Endodermal cell (in vitro differentiated cells): ENCODE data around the gene RPA3. TPM values are rescaled to one million over a fixed set of nuclear protein-coding genes. Genes with fewer than 3 reads are reported as not detected.

Experiments used
- DNase-seq: peaks from one replicate; pipeline ENCODE4 v3.0.0-alpha.2; 2017
- H3K27ac ChIP-seq: 2 replicates; pipeline ENCODE4 v1.5.1; 2013; ENCODE audit warnings: mild to moderate bottlenecking, low read depth, low read length, moderate library complexity
- H3K27me3 ChIP-seq: 2 replicates; pipeline ENCODE4 v1.6.1; 2013; ENCODE audit warnings: mild to moderate bottlenecking, low read length, moderate library complexity; ENCODE audit not compliant: insufficient read depth, control insufficient read depth, poor library complexity, severe bottlenecking
- H3K36me3 ChIP-seq: 2 replicates; pipeline ENCODE4 v1.7.0; 2013; ENCODE audit warnings: mild to moderate bottlenecking, low read length, moderate library complexity; ENCODE audit not compliant: control insufficient read depth, insufficient read depth
- H3K4me1 ChIP-seq: one replicate; pipeline ENCODE4 v1.7.0; 2013; ENCODE audit warnings: low read length; ENCODE audit not compliant: control insufficient read depth, insufficient read depth
- H3K4me3 ChIP-seq: 2 replicates; pipeline ENCODE4 v1.5.1; 2013; ENCODE audit warnings: mild to moderate bottlenecking, low read length, moderate library complexity
- H3K9ac ChIP-seq: 2 replicates; pipeline ENCODE4 v1.6.1; 2013; ENCODE audit warnings: mild to moderate bottlenecking, low read length, moderate library complexity; ENCODE audit not compliant: poor library complexity, severe bottlenecking; ENCODE audit errors: extremely low read depth
- H3K9me3 ChIP-seq: 2 replicates; pipeline ENCODE4 v1.6.1; 2013; ENCODE audit warnings: mild to moderate bottlenecking, low read length, moderate library complexity; ENCODE audit not compliant: control insufficient read depth
- H3K27ac Mint-ChIP-seq: 2 replicates; pipeline ENCODE4 v1.8.0; 2020; ENCODE audit warnings: mixed read lengths
- H3K27me3 Mint-ChIP-seq: 2 replicates; pipeline ENCODE4 v1.8.0; 2021; ENCODE audit warnings: mild to moderate bottlenecking, mixed read lengths; ENCODE audit not compliant: insufficient read depth
- H3K36me3 Mint-ChIP-seq: 2 replicates; pipeline ENCODE4 v1.8.0; 2020; ENCODE audit warnings: low read depth, mixed read lengths
- H3K4me1 Mint-ChIP-seq: 2 replicates; pipeline ENCODE4 v1.8.0; 2020; ENCODE audit warnings: mixed read lengths
- H3K4me3 Mint-ChIP-seq: 2 replicates; pipeline ENCODE4 v1.8.0; 2020; ENCODE audit warnings: mild to moderate bottlenecking, moderate library complexity, mixed read lengths
- H3K9me3 Mint-ChIP-seq: 2 replicates; pipeline ENCODE4 v1.8.0; 2020; ENCODE audit warnings: mild to moderate bottlenecking, mixed read lengths
- CTCF ChIP-seq: fragments of 200-600 bp; sonication (generic); conservative IDR thresholded peaks from 2 replicates; pipeline ENCODE4 v1.5.0; 2021; ENCODE audit warnings: antibody characterized with exemption, mild to moderate bottlenecking
- WGBS, 2 experiments: methylation state at CpG; one replicate each; pipeline versions ENCODE4 v1.1.5 to v1.1.7; 2013; ENCODE audit warnings: missing lambda C conversion rate in 2 of 2, mixed read lengths in 1 of 2; ENCODE audit not compliant: insufficient coverage in 1 of 2, insufficient read length in 1 of 2; 5-methylcytosine and 5-hydroxymethylcytosine counted together
- total RNA-seq, 2 donors: library from RNA; stranded (reverse); fragmentation: NEBNext Ultra II Directional in 1 of 2; extraction: Animal tissue kit (Norgen Biotek cat#: 25700) in 1 of 2; gene quantifications; 2 replicates in 1 of 2; 3 replicates in 1 of 2; pipeline ENCODE4 v1.2.1, GENCODE V29; 2021

RPA3 gene
- total RNA-seq, 2 donors from 2014 or later: 65.5 to 97.8 TPM

DNA sequence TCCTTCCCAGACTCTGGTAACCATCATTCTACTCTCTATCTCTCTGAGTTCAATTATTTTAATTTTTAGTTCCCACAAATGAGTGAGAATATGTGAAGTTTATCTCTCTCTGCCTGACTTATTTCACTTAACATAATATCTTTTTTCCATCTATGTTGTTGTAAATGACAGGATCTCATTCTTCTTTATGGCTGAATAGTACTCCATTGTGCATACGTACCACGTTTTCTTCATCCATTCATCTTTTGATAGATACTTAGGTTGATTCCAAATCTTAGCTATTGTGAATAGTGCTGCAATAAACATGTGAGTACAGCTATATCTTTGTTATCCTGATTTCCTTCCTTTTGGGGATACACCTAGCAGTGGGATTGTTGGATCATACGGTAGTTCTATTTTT, 23.9 kb downstream of the RPA3 start:
- H3K36me3 ChIP-seq: no peaks in the 10 kb centered on the region
- no peaks in the 10 kb centered on the region for H3K4me1 Mint-ChIP-seq
- H3K4me3 ChIP-seq: no peak overlapping the region
- H3K36me3 Mint-ChIP-seq: peaks cover 4% of the 10 kb centered on the region
- 82 to 97% methylated on average over 3 of the region's 3 CpGs for WGBS, 2 experiments
- DNase-seq: no peak
- no peaks in the 10 kb centered on the region for H3K9me3 ChIP-seq
- no peaks in the 10 kb centered on the region for H3K27me3 Mint-ChIP-seq
- H3K27ac Mint-ChIP-seq: no peak overlapping the region
- H3K4me1 ChIP-seq: no peaks in the 10 kb centered on the region
- no peak overlapping the region for H3K4me3 Mint-ChIP-seq
- no peak overlapping the region for H3K27ac ChIP-seq
- TF ChIP-seq CTCF: no peak
- H3K27me3 ChIP-seq: no peaks in the 10 kb centered on the region
- no peaks in the 10 kb centered on the region for H3K9me3 Mint-ChIP-seq
- no peak overlapping the region for H3K9ac ChIP-seq

GRCh38 chr7:7693881-7694280, 24.5 kb downstream of the RPA3 start:
- Mint-ChIP-seq H3K4me3 (no peak overlapping the region), H3K36me3 (peaks cover 4% of the 10 kb centered on the region)
- no peak overlapping the region for H3K27ac ChIP-seq

GRCh38 chr7:7688956-7689355, 29.5 kb downstream of the RPA3 start:
- Histone ChIP-seq H3K4me1 (no peaks in the 10 kb centered on the region), H3K9ac (no peak overlapping the region), H3K9me3 (no peaks in the 10 kb centered on the region), H3K36me3 (no peaks in the 10 kb centered on the region), H3K4me3 (no peak overlapping the region), H3K27me3 (no peaks in the 10 kb centered on the region), H3K27ac (no peak overlapping the region)
- Mint-ChIP-seq H3K27ac (no peak overlapping the region), H3K27me3 (no peaks in the 10 kb centered on the region), H3K9me3 (no peaks in the 10 kb centered on the region), H3K4me3 (no peak overlapping the region), H3K36me3 (peaks cover under 1% of the 10 kb centered on the region), H3K4me1 (peaks cover 13% of the 10 kb centered on the region)
- TF ChIP-seq CTCF: no peak
- DNase-seq: no peak
- WGBS, 2 experiments: 92 to 100% methylated on average over 2 to 4 of the region's 4 CpGs

More at GRCh38 chr7:7693881-7694280, 24.5 kb downstream of the RPA3 start:
- H3K4me1 ChIP-seq: no peaks in the 10 kb centered on the region
- Mint-ChIP-seq H3K27me3 (no peaks in the 10 kb centered on the region), H3K27ac (no peak overlapping the region), H3K4me1 (no peaks in the 10 kb centered on the region), H3K9me3 (no peaks in the 10 kb centered on the region)
- no peaks in the 10 kb centered on the region for H3K36me3 ChIP-seq
- TF ChIP-seq CTCF: no peak
- no peaks in the 10 kb centered on the region for H3K9me3 ChIP-seq
- H3K4me3 ChIP-seq: no peak overlapping the region
- no peak for DNase-seq
- no peak overlapping the region for H3K9ac ChIP-seq
- no peaks in the 10 kb centered on the region for H3K27me3 ChIP-seq
